K562 (cell line): ENCODE data around the gene CD47. TPM values are rescaled to one million over a fixed set of nuclear protein-coding genes. Genes with fewer than 3 reads are reported as not detected.

Experiments
- ATAC-seq: fragments of 200-7000 bp; cut with Tn5 transposase; 3 replicates; pipeline ENCODE4 v1.9.1; 2020; ENCODE audit warnings: moderate library complexity
- BruUV-seq: library from RNA; stranded (reverse); fragments of 400-500 nt; replicated peaks from 2 replicates; lab custom pipeline; 2021; lab: Mats Ljungman, UMichigan
- CTCF ChIA-PET: fragments of 300-600 bp; formaldehyde crosslinking; extraction: SDS; loops from one replicate; lab custom pipeline; 2021; ENCODE audit warnings: low intra/inter-chr PET ratio; lab: Yijun Ruan, JAX
- POLR2A ChIA-PET: fragments of 300-600, 350-650 bp; sonication (Branson Sonifier 250); formaldehyde crosslinking; extraction: SDS; loops from one replicate; lab custom pipeline; 2021; ENCODE audit warnings: antibody characterized with exemption, inconsistent platforms; lab: Yijun Ruan, JAX
- DNase-seq, 4 experiments: peaks; one replicate each; pipeline versions ENCODE4 v3.0.0 to v3.0.0-alpha.2; 2011 to 2018; ENCODE audit warnings: low spot score in 3 of 4, mixed read lengths in 3 of 4; ENCODE audit errors: extremely low read depth in 1 of 4
- FAIRE-seq: peaks from 2 replicates; lab custom pipeline; 2011; peaks lifted over from hg19 to GRCh38; lab: Jason Lieb, UNC
- H2AFZ ChIP-seq: 2 replicates; pipeline ENCODE4 v1.6.0; 2011; ENCODE audit warnings: low read depth, low read length, control low read depth, inconsistent platforms
- H3K27ac ChIP-seq: fragments of 200-600 bp; 3 replicates; pipeline ENCODE4 v1.8.0; 2011; ENCODE audit warnings: low read depth, mild to moderate bottlenecking, control low read depth, inconsistent platforms, low read length, moderate library complexity, mixed read lengths; ENCODE audit errors: extremely low read depth
- H3K27me3 ChIP-seq, 2 experiments: fragments of 300-600 bp in 1 of 2; 2 replicates in 1 of 2; 3 replicates in 1 of 2; pipeline versions ENCODE4 v1.6.0 to v1.8.0; 2011; ENCODE audit warnings: inconsistent platforms in 2 of 2, low read length in 2 of 2, mild to moderate bottlenecking in 1 of 2, mixed read lengths in 1 of 2, moderate library complexity in 1 of 2; ENCODE audit not compliant: control insufficient read depth in 2 of 2, insufficient read depth in 2 of 2
- H3K36me3 ChIP-seq: fragments of 300-600 bp; 3 replicates; pipeline ENCODE4 v1.8.0; 2011; ENCODE audit warnings: mild to moderate bottlenecking, low read length, inconsistent platforms; ENCODE audit not compliant: control insufficient read depth, insufficient read depth
- H3K4me1 ChIP-seq, 2 experiments: fragments of 200-600 bp in 1 of 2; replicated peaks in 1 of 2; 2 replicates in 1 of 2; 3 replicates in 1 of 2; pipeline versions ENCODE4 v1.5.1 to v1.8.0; 2011; ENCODE audit warnings: inconsistent platforms in 2 of 2, low read length in 2 of 2, mild to moderate bottlenecking in 1 of 2, mixed read lengths in 1 of 2, moderate library complexity in 1 of 2; ENCODE audit not compliant: control insufficient read depth in 2 of 2, insufficient read depth in 2 of 2
- H3K4me2 ChIP-seq: 2 replicates; pipeline ENCODE4 v1.6.1; 2011; ENCODE audit warnings: low read length, control low read depth, inconsistent platforms, mixed read lengths; ENCODE audit not compliant: insufficient read depth
- H3K4me3 ChIP-seq: fragments of 200-600 bp; sonication (generic), shearing (Covaris generic); 2 replicates; pipeline ENCODE4 v1.5.1; 2016; ENCODE audit warnings: control low read depth, inconsistent platforms
- H3K79me2 ChIP-seq: fragments of 200-600 bp; 3 replicates; pipeline ENCODE4 v1.8.0; 2011; ENCODE audit warnings: low read length, inconsistent platforms; ENCODE audit not compliant: control insufficient read depth, insufficient read depth
- H3K9ac ChIP-seq, 2 experiments: 2 replicates each; pipeline versions ENCODE4 v1.6.0 to v1.6.1; 2011; ENCODE audit warnings: low read depth in 2 of 2, low read length in 2 of 2, control low read depth in 1 of 2, inconsistent platforms in 1 of 2, mild to moderate bottlenecking in 1 of 2, mixed read lengths in 1 of 2; ENCODE audit not compliant: insufficient read depth in 1 of 2
- H3K9me1 ChIP-seq: one replicate; pipeline ENCODE4 v1.6.0; 2011; ENCODE audit warnings: inconsistent platforms, mild to moderate bottlenecking, low read length, moderate library complexity; ENCODE audit not compliant: control insufficient read depth, insufficient read depth
- H3K9me3 ChIP-seq: replicated peaks from 2 replicates; pipeline ENCODE4 v1.5.1; 2011; ENCODE audit warnings: low read depth, low read length, inconsistent platforms; ENCODE audit not compliant: control insufficient read depth, insufficient read depth
- H4K20me1 ChIP-seq: replicated peaks from 2 replicates; pipeline ENCODE4 v1.6.1; 2011; ENCODE audit warnings: low read length, inconsistent platforms, mixed read lengths; ENCODE audit not compliant: control insufficient read depth, insufficient read depth
- CBX3 ChIP-seq, 2 experiments: IDR thresholded peaks; 1 replicate in 1 of 2; 2 replicates in 1 of 2; pipeline ENCODE4 v1.6.1; 2012; ENCODE audit warnings: inconsistent platforms in 2 of 2, low read length in 2 of 2, borderline replicate concordance in 1 of 2, control low read depth in 1 of 2
- HES1 ChIP-seq: fragments of 450-650 bp; IDR thresholded peaks from 2 replicates; pipeline ENCODE4 v1.6.1; 2016; ENCODE audit warnings: low read depth, mild to moderate bottlenecking, moderate library complexity
- JUND ChIP-seq, 2 experiments: IDR thresholded peaks; 2 replicates in 1 of 2; 3 replicates in 1 of 2; pipeline ENCODE4 v1.6.1; 2011; ENCODE audit warnings: borderline replicate concordance in 2 of 2, low read depth in 2 of 2, low read length in 2 of 2, improper control_type of control experiment in 1 of 2, missing biosample characterization in 1 of 2, missing genetic modification characterization in 1 of 2, missing genetic modification reagents in 1 of 2
- MEF2D ChIP-seq: conservative IDR thresholded peaks from 2 replicates; pipeline ENCODE4 v1.6.1; 2016; ENCODE audit warnings: low read depth, missing genetic modification characterization, missing compliant biosample characterization
- POLR2AphosphoS2 ChIP-seq: IDR thresholded peaks from 2 replicates; pipeline ENCODE4 v1.6.1; 2012; ENCODE audit warnings: low read length, improper control_type of control experiment
- POLR3A ChIP-seq: IDR thresholded peaks from 2 replicates; pipeline ENCODE4 v1.6.1; 2011; ENCODE audit warnings: borderline replicate concordance, mild to moderate bottlenecking, moderate library complexity; ENCODE audit not compliant: insufficient read length, insufficient read depth; ENCODE audit errors: extremely low read depth
- RAD21 ChIP-seq, 2 experiments: fragments of 250-450 bp in 1 of 2; fragments of 450-650 bp in 1 of 2; sonication (Bioruptor Pico) in 1 of 2; formaldehyde crosslinking in 1 of 2; IDR thresholded peaks in 1 of 2; conservative IDR thresholded peaks in 1 of 2; 2 replicates each; pipeline versions ENCODE4 v1.4.0 to v1.8.0; 2020 to 2022; ENCODE audit warnings: mild to moderate bottlenecking in 2 of 2, moderate library complexity in 1 of 2
- RAD51 ChIP-seq: fragments of 450-650 bp; IDR thresholded peaks from 2 replicates; pipeline ENCODE4 v1.7.1; 2016; ENCODE audit warnings: low read depth, mild to moderate bottlenecking, borderline replicate concordance
- SMARCA4 ChIP-seq: fragments of 450-650 bp; IDR thresholded peaks from 2 replicates; pipeline ENCODE4 v1.6.1; 2016
- SMARCA5 ChIP-seq: fragments of 450-650 bp; IDR thresholded peaks from 2 replicates; pipeline ENCODE4 v1.6.1; 2016
- SMARCE1 ChIP-seq: fragments of 450-650 bp; IDR thresholded peaks from 2 replicates; pipeline ENCODE4 v1.7.1; 2016; ENCODE audit warnings: mild to moderate bottlenecking
- SNAPC5 ChIP-seq: fragments of 250-450 bp; sonication (Bioruptor Pico); IDR thresholded peaks from 2 replicates; pipeline ENCODE4 v1.8.0; 2021; ENCODE audit warnings: moderate library complexity, mild to moderate bottlenecking, inconsistent platforms
- TCF3 ChIP-seq: sonication (generic); formaldehyde crosslinking; IDR thresholded peaks from 2 replicates; pipeline ENCODE4 v1.4.0; 2020; ENCODE audit warnings: mild to moderate bottlenecking, missing genetic modification reagents
- TEAD1 ChIP-seq, 2 experiments: fragments of 450-650 bp in 1 of 2; sonication (generic) in 1 of 2; formaldehyde crosslinking; IDR thresholded peaks; 2 replicates each; pipeline versions ENCODE4 v1.4.0 to v1.8.0; 2020 to 2022; ENCODE audit warnings: mild to moderate bottlenecking in 2 of 2, missing genetic modification reagents in 1 of 2
- TRIM24 ChIP-seq, 2 experiments: fragments of 450-650 bp; IDR thresholded peaks; 2 replicates each; pipeline ENCODE4 v1.6.1; 2016
- TSC22D4 ChIP-seq: fragments of 450-650 bp; IDR thresholded peaks from 2 replicates; pipeline ENCODE4 v1.6.1; 2016; ENCODE audit warnings: missing genetic modification characterization, missing biosample characterization, control low read depth
- ZNF311 ChIP-seq: fragments of 250-450 bp; sonication (Bioruptor Pico); IDR thresholded peaks from 2 replicates; pipeline ENCODE4 v1.4.0; 2020; ENCODE audit warnings: mild to moderate bottlenecking, moderate library complexity
- ZNF316 ChIP-seq: fragments of 450-650 bp; IDR thresholded peaks from 2 replicates; pipeline ENCODE4 v1.6.1; 2016
- ZNF507 ChIP-seq: conservative IDR thresholded peaks from 2 replicates; pipeline ENCODE4 v1.6.1; 2017; ENCODE audit warnings: missing genetic modification characterization, missing compliant biosample characterization
- ZNF644 ChIP-seq: fragments of 200-800 bp; sonication (Bioruptor generic); IDR thresholded peaks from 2 replicates; pipeline ENCODE4 v1.6.1; 2016; ENCODE audit warnings: low read depth, missing genetic modification characterization, missing compliant biosample characterization
- WGBS: fragments of 100-300 bp; shearing (Covaris generic); methylation state at CpG from one replicate; pipeline ENCODE4 v1.1.6; 2016; ENCODE audit warnings: low coverage, mixed read lengths; ENCODE audit not compliant: insufficient coverage; ENCODE audit errors: missing lambda C conversion rate; 5-methylcytosine and 5-hydroxymethylcytosine counted together
- in situ Hi-C: fragments of 300-500 bp; cut with MboI; formaldehyde crosslinking; loops from 4 replicates; pipeline ENCODE4 v1.15.0; 2018; ENCODE audit warnings: inconsistent platforms, mixed read lengths
- intact Hi-C: fragments of 100-400 bp; cut with micrococcal nuclease; formaldehyde crosslinking; loops from 2 replicates; pipeline ENCODE4 v1.14.2; 2022
- polyA plus RNA-seq, 8 experiments: library from polyadenylated mRNA; depleted of rRNA in 4 of 8; stranded (reverse) in 5 of 8; unstranded in 3 of 8; fragments of >200 nt; fragmentation: Nextera tagmentation in 2 of 8; fragmentation: Illumina TruSeq in 1 of 8; extraction: Ambion mirVana in 2 of 8; extraction: Trizol in 1 of 8; gene quantifications; 2 replicates each; pipeline versions ENCODE4 v1.2.1 to v1.2.3, GENCODE V29; 2011 to 2014; ENCODE audit warnings: inconsistent platforms in 1 of 8, missing spikeins in 1 of 8
- total RNA-seq, 7 experiments: library from RNA; depleted of rRNA in 6 of 7; stranded (reverse); fragments of >200 nt in 6 of 7; fragmentation: Illumina TruSeq in 2 of 7; extraction: Trizol in 2 of 7; gene quantifications; 2 replicates each; pipeline versions ENCODE4 v1.2.1 to v1.2.3, GENCODE V29; 2011 to 2021; ENCODE audit warnings: low replicate concordance in 1 of 7
- TF ChIP-seq, protein P1 (sequence below): fragments of 450-650 bp; formaldehyde crosslinking; IDR thresholded peaks from 2 replicates; pipeline ENCODE4 v1.4.0; 2022; ENCODE audit warnings: mild to moderate bottlenecking, moderate library complexity

CD47 gene
- total and polyA plus RNA-seq, 9 of the 15 experiments (the other 6 are each of a cell fraction or from before 2014, with no cell fraction given), result 10.2 to 62.6 (median 36.3) TPM

- WGBS, result 28% methylated on average over 7 of the region's 8 CpGs
- no peaks in the 10 kb centered on the region for H3K9me3 ChIP-seq
- CTCF ChIA-PET, result no interaction called here
- peaks cover 30 to 79% of the 10 kb centered on the region in 2 experiments for H3K4me1 ChIP-seq
- no peaks in the 10 kb centered on the region for H3K9me1 ChIP-seq
- no peaks in the 10 kb centered on the region for H3K27me3 ChIP-seq
- DNase-seq (peak in 1 of 4 experiments; percentile 36), FAIRE-seq (no peak), ATAC-seq (no peak)
- H2AFZ ChIP-seq, result peak overlapping the region; percentile 18; the same call in 1 of the 2 replicates
- H3K4me2 ChIP-seq, result peak overlapping the region; percentile 1; the same call in 1 of the 2 replicates
- H3K27ac ChIP-seq, result peak overlapping the region; percentile 13; the same call in 2 of the 3 replicates
- no peak overlapping the region for H3K9ac ChIP-seq
- H3K36me3 ChIP-seq, result no peaks in the 10 kb centered on the region
- in situ Hi-C loops (no loop called here), intact Hi-C loops (loop anchor here (10.0 kb wide), 1 partner anchor 98 kb away; no protein-coding TSS in a partner anchor)
- no peaks in the 10 kb centered on the region for H3K79me2 ChIP-seq
- POLR2A ChIA-PET, result interaction anchor here (1.2 kb wide), 1 partner anchor 23 kb away, joined by 4 read pairs; no protein-coding TSS in a partner anchor
- BruUV-seq, result no TSS peak
- H4K20me1 ChIP-seq, result no peaks in the 10 kb centered on the region
- no peak overlapping the region for H3K4me3 ChIP-seq
- TF ChIP-seq ZNF644, result 0 out of 2 replicates have a peak, but pooled peaks have one; percentile 19
- peak; percentile 69 for TF ChIP-seq ZNF316
- TF ChIP-seq TEAD1 (CRISPR knock-in tag; IDR thresholded peaks at IDR 0.05), result 0 out of 4 replicates have a peak, but pooled peaks of 1 of the 2 experiments have one; percentile 24
- no peak for TF ChIP-seq POLR2AphosphoS2
- no peak for TF ChIP-seq JUND (IDR thresholded peaks at IDR 0.05; ENCODE audit: borderline replicate concordance, low read depth, low read length)
- TF ChIP-seq JUND (tag; IDR thresholded peaks at IDR 0.05; ENCODE audit: borderline replicate concordance, low read depth, low read length), result peak; percentile 18; the same call in 1 of the 3 replicates
- peak in 1 of 2 experiments; percentile 49; a peak in 2 of 4 replicates for TF ChIP-seq TRIM24 (IDR thresholded peaks at IDR 0.05)
- peak; percentile 34 for TF ChIP-seq TCF3
- TF ChIP-seq RAD51, result no peak
- peak; percentile 63; the same call in 1 of the 2 replicates for TF ChIP-seq ZNF311 (CRISPR knock-in tag)
- TF ChIP-seq, protein P1, sequence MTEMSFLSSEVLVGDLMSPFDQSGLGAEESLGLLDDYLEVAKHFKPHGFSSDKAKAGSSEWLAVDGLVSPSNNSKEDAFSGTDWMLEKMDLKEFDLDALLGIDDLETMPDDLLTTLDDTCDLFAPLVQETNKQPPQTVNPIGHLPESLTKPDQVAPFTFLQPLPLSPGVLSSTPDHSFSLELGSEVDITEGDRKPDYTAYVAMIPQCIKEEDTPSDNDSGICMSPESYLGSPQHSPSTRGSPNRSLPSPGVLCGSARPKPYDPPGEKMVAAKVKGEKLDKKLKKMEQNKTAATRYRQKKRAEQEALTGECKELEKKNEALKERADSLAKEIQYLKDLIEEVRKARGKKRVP (CRISPR knock-in tag), result 0 out of 2 replicates have a peak, but pooled peaks have one; percentile 19
- 0 out of 2 replicates have a peak, but pooled peaks have one; percentile 12 for TF ChIP-seq MEF2D (tag)
- TF ChIP-seq ZNF507 (tag), result no peak
- peak in 1 of 2 experiments; percentile 61; a peak in 1 of 3 replicates for TF ChIP-seq CBX3 (IDR thresholded peaks at IDR 0.05; ENCODE audit: borderline replicate concordance in 1 of 2, low read length in 2 of 2)
- no peak for TF ChIP-seq TSC22D4 (tag)
- no peak for TF ChIP-seq SNAPC5 (CRISPR knock-in tag)
- TF ChIP-seq RAD21 (CRISPR knock-in tag; conservative IDR thresholded peaks at IDR 0.05 in 1 of 2, IDR thresholded peaks at IDR 0.05 in 1 of 2), result peak in 1 of 2 experiments; percentile 8; a peak in 1 of 4 replicates
- TF ChIP-seq HES1, result 0 out of 2 replicates have a peak, but pooled peaks have one; percentile 16
- peak; percentile 73; the same call in 1 of the 2 replicates for TF ChIP-seq SMARCE1
- TF ChIP-seq SMARCA5, result 0 out of 2 replicates have a peak, but pooled peaks have one; percentile 58
- peak; percentile 19; the same call in 1 of the 2 replicates for TF ChIP-seq SMARCA4
- no peak for TF ChIP-seq POLR3A
Measured at GRCh38 chr3:108102420-108103039, 11.7 kb upstream of the CD47 start.
